H9 (cell line): ENCODE measurements around the gene PGBD5. TPM values are rescaled to one million over a fixed set of nuclear protein-coding genes. Genes with fewer than 3 reads are reported as not detected.

Experiments
- DNase-seq: peaks from one replicate; pipeline ENCODE4 v3.0.0-alpha.2; 2017
- H2AFZ ChIP-seq: one replicate; pipeline ENCODE4 v1.6.1; 2013; ENCODE audit warnings: mild to moderate bottlenecking, low read length, control low read depth, moderate library complexity
- H2AK5ac ChIP-seq: 2 replicates; pipeline ENCODE4 v1.6.1; 2013; ENCODE audit warnings: low read length, control low read depth, mixed read lengths; ENCODE audit not compliant: insufficient read length
- H2BK120ac ChIP-seq: one replicate; pipeline ENCODE4 v1.6.1; 2013; ENCODE audit warnings: low read depth, mild to moderate bottlenecking, low read length, control low read depth, inconsistent platforms; ENCODE audit not compliant: poor library complexity, severe bottlenecking
- H2BK12ac ChIP-seq: 2 replicates; pipeline ENCODE4 v1.6.1; 2013; ENCODE audit warnings: low read length, control low read depth, mixed read lengths, low read depth; ENCODE audit not compliant: insufficient read length
- H2BK15ac ChIP-seq: 2 replicates; pipeline ENCODE4 v1.6.1; 2013; ENCODE audit warnings: low read depth, low read length, control low read depth
- H2BK20ac ChIP-seq: one replicate; pipeline ENCODE4 v1.6.1; 2013; ENCODE audit warnings: low read depth, mild to moderate bottlenecking, low read length, control low read depth, inconsistent platforms; ENCODE audit not compliant: poor library complexity, severe bottlenecking
- H2BK5ac ChIP-seq: 2 replicates; pipeline ENCODE4 v1.6.1; 2013; ENCODE audit warnings: low read length, control low read depth, mixed read lengths; ENCODE audit not compliant: insufficient read length
- H3K14ac ChIP-seq: 2 replicates; pipeline ENCODE4 v1.6.1; 2013; ENCODE audit warnings: low read length, control low read depth; ENCODE audit not compliant: insufficient read depth
- H3K18ac ChIP-seq: 2 replicates; pipeline ENCODE4 v1.6.1; 2013; ENCODE audit warnings: low read depth, mild to moderate bottlenecking, mixed read lengths, low read length, control low read depth; ENCODE audit not compliant: insufficient read length
- H3K23ac ChIP-seq: 2 replicates; pipeline ENCODE4 v1.6.1; 2013; ENCODE audit warnings: low read length, control low read depth, mixed read lengths, low read depth; ENCODE audit not compliant: insufficient read length
- H3K23me2 ChIP-seq: 2 replicates; pipeline ENCODE4 v1.6.1; 2013; ENCODE audit warnings: low read depth, mild to moderate bottlenecking, mixed read lengths, low read length, control low read depth; ENCODE audit not compliant: insufficient read length, poor library complexity, severe bottlenecking
- H3K27ac ChIP-seq: 2 replicates; pipeline ENCODE4 v1.5.1; 2013; ENCODE audit warnings: low read length, control low read depth, mixed read lengths, low read depth; ENCODE audit not compliant: insufficient read length
- H3K27me3 ChIP-seq: 2 replicates; pipeline ENCODE4 v1.6.1; 2013; ENCODE audit warnings: low read length, control low read depth, inconsistent platforms; ENCODE audit not compliant: insufficient read depth
- H3K4ac ChIP-seq: 2 replicates; pipeline ENCODE4 v1.6.1; 2013; ENCODE audit warnings: low read depth, mild to moderate bottlenecking, control low read depth, inconsistent platforms, low read length, moderate library complexity
- H3K4me1 ChIP-seq: 2 replicates; pipeline ENCODE4 v1.6.1; 2013; ENCODE audit warnings: low read length, control low read depth, inconsistent platforms; ENCODE audit not compliant: insufficient read depth
- H3K4me2 ChIP-seq: 2 replicates; pipeline ENCODE4 v1.6.1; 2013; ENCODE audit warnings: low read length, control low read depth, mixed read lengths; ENCODE audit not compliant: insufficient read length, insufficient read depth
- H3K56ac ChIP-seq: 2 replicates; pipeline ENCODE4 v1.6.1; 2013; ENCODE audit warnings: low read depth, mild to moderate bottlenecking, mixed read lengths, low read length, control low read depth; ENCODE audit not compliant: insufficient read length
- H3K79me1 ChIP-seq: 2 replicates; pipeline ENCODE4 v1.6.1; 2013; ENCODE audit warnings: low read depth, mild to moderate bottlenecking, moderate library complexity, low read length, control low read depth, inconsistent platforms; ENCODE audit not compliant: insufficient read depth, poor library complexity, severe bottlenecking
- H3K79me2 ChIP-seq: 2 replicates; pipeline ENCODE4 v1.6.1; 2013; ENCODE audit warnings: low read length, control low read depth, inconsistent platforms; ENCODE audit not compliant: insufficient read depth
- H3K9ac ChIP-seq: 2 replicates; pipeline ENCODE4 v1.6.1; 2013; ENCODE audit warnings: low read length, control low read depth, mixed read lengths; ENCODE audit not compliant: insufficient read length; ENCODE audit errors: extremely low read depth
- H3K9me3 ChIP-seq: one replicate; pipeline ENCODE4 v1.6.1; 2013; ENCODE audit warnings: low read depth, low read length, inconsistent platforms; ENCODE audit not compliant: control insufficient read depth
- H3T11ph ChIP-seq: one replicate; pipeline ENCODE4 v1.6.1; 2013; ENCODE audit warnings: mild to moderate bottlenecking, low read length, control low read depth, inconsistent platforms
- H4K20me1 ChIP-seq: one replicate; pipeline ENCODE4 v1.6.1; 2013; ENCODE audit not compliant: control insufficient read depth, insufficient read length, insufficient read depth
- H4K5ac ChIP-seq: 2 replicates; pipeline ENCODE4 v1.6.1; 2013; ENCODE audit warnings: low read depth, mild to moderate bottlenecking, mixed read lengths, low read length, control low read depth; ENCODE audit not compliant: insufficient read length
- H4K8ac ChIP-seq: replicated peaks from 2 replicates; pipeline ENCODE4 v1.6.1; 2013; ENCODE audit warnings: low read length, control low read depth, mixed read lengths, low read depth; ENCODE audit not compliant: insufficient read length
- H4K91ac ChIP-seq: 2 replicates; pipeline ENCODE4 v1.6.1; 2013; ENCODE audit warnings: low read depth, mild to moderate bottlenecking, moderate library complexity, mixed read lengths, low read length, control low read depth; ENCODE audit not compliant: insufficient read length
- H3K27ac Mint-ChIP-seq, 3 experiments: 2 replicates in 2 of 3; 3 replicates in 1 of 3; pipeline ENCODE4 v1.8.0; 2020 to 2021; ENCODE audit warnings: mixed read lengths in 3 of 3, mild to moderate bottlenecking in 1 of 3, moderate library complexity in 1 of 3
- H3K27me3 Mint-ChIP-seq: 2 replicates; pipeline ENCODE4 v1.8.0; 2021; ENCODE audit warnings: low read depth, mild to moderate bottlenecking, moderate library complexity, mixed read lengths
- H3K36me3 Mint-ChIP-seq, 3 experiments: 2 replicates in 2 of 3; 3 replicates in 1 of 3; pipeline ENCODE4 v1.8.0; 2020 to 2021; ENCODE audit warnings: low read depth in 3 of 3, mixed read lengths in 3 of 3; ENCODE audit not compliant: insufficient read depth in 1 of 3
- H3K4me1 Mint-ChIP-seq, 2 experiments: 2 replicates each; pipeline ENCODE4 v1.8.0; 2020; ENCODE audit warnings: mixed read lengths in 2 of 2
- H3K4me3 Mint-ChIP-seq, 2 experiments: 2 replicates in 1 of 2; 3 replicates in 1 of 2; pipeline ENCODE4 v1.8.0; 2020 to 2021; ENCODE audit warnings: mild to moderate bottlenecking in 2 of 2, mixed read lengths in 2 of 2, moderate library complexity in 1 of 2
- H3K9me3 Mint-ChIP-seq, 2 experiments: 2 replicates in 1 of 2; 3 replicates in 1 of 2; pipeline ENCODE4 v1.8.0; 2020; ENCODE audit warnings: mild to moderate bottlenecking in 2 of 2, mixed read lengths in 2 of 2, moderate library complexity in 1 of 2
- CTCF ChIP-seq: fragments of 200-600 bp; sonication (generic); conservative IDR thresholded peaks from 3 replicates; pipeline ENCODE4 v1.8.0; 2021; ENCODE audit warnings: antibody characterized with exemption, mild to moderate bottlenecking
- WGBS: extraction: QIAGEN DNeasy Blood & Tissue Kit; methylation state at CpG from one replicate; pipeline ENCODE4 v1.1.7; 2013; ENCODE audit warnings: missing lambda C conversion rate, low lambda C conversion rate, mixed read lengths; ENCODE audit not compliant: insufficient read length; ENCODE audit errors: extremely low coverage; 5-methylcytosine and 5-hydroxymethylcytosine counted together
- total RNA-seq: library from RNA; stranded (reverse); gene quantifications from 2 replicates; pipeline ENCODE4 v1.2.1, GENCODE V29; 2021

The PGBD5 gene
- total RNA-seq, 1 experiment from 2014 or later = 19.1 TPM

GRCh38 chr1:230321741-230322420 lies 104.3 kb downstream of the PGBD5 start:
- no peaks in the 10 kb centered on the region for H3K4me1 ChIP-seq
- H2AFZ ChIP-seq = no peak overlapping the region
- no peak for DNase-seq
- H2BK20ac ChIP-seq = no peak overlapping the region
- no peaks in the 10 kb centered on the region for H3K23me2 ChIP-seq
- H3K9ac ChIP-seq = no peak overlapping the region
- no peak overlapping the region for H4K8ac ChIP-seq
- no peak overlapping the region for H3K4me2 ChIP-seq
- H3T11ph ChIP-seq = no peak overlapping the region
- H4K5ac ChIP-seq = no peak overlapping the region
- H3K23ac ChIP-seq = no peak overlapping the region
- Mint-ChIP-seq H3K4me3 (no peak overlapping the region), H3K9me3 (no peaks in the 10 kb centered on the region; a peak in 1 of 5 replicates), H3K4me1 (no peaks in the 10 kb centered on the region), H3K27ac (peak overlapping the region in 2 of 3 experiments; percentile 70 to 88; a peak in 2 of 7 replicates), H3K36me3 (peaks cover 35 to 55% (median 48%) of the 10 kb centered on the region in 3 experiments), H3K27me3 (no peaks in the 10 kb centered on the region; the same call in 1 of the 2 replicates)
- H3K79me2 ChIP-seq = no peaks in the 10 kb centered on the region
- no peak overlapping the region for H2BK120ac ChIP-seq
- H2BK5ac ChIP-seq = no peak overlapping the region
- H3K4ac ChIP-seq = no peak overlapping the region
- no peaks in the 10 kb centered on the region for H3K9me3 ChIP-seq
- H3K56ac ChIP-seq = no peak overlapping the region
- H2BK12ac ChIP-seq = no peak overlapping the region
- peaks cover 4% of the 10 kb centered on the region for H4K20me1 ChIP-seq
- TF ChIP-seq CTCF = no peak
- H3K27me3 ChIP-seq = no peaks in the 10 kb centered on the region
- no peak overlapping the region for H3K18ac ChIP-seq
- no peak overlapping the region for H2AK5ac ChIP-seq
- H2BK15ac ChIP-seq = no peak overlapping the region
- no peak overlapping the region for H3K27ac ChIP-seq
- no peak overlapping the region for H3K14ac ChIP-seq
- WGBS = no CpG with 5 or more reads among the region's 18 CpGs
- no peak overlapping the region for H4K91ac ChIP-seq
- H3K79me1 ChIP-seq = no peaks in the 10 kb centered on the region
